Keratinocyte (primary cell): Measurements from ENCODE around the gene MEF2A.

Experiments used
- CTCF ChIP-seq, 3 experiments: IDR thresholded peaks in 1 of 3; conservative IDR thresholded peaks in 1 of 3; optimal IDR thresholded peaks in 1 of 3; 2 replicates in 2 of 3; 3 replicates in 1 of 3; pipeline versions ENCODE3 to v1.5.1; 2011; ENCODE audit warnings: low read length in 3 of 3, mild to moderate bottlenecking in 3 of 3, moderate library complexity in 2 of 3, control low read depth in 1 of 3, inconsistent platforms in 1 of 3; ENCODE audit not compliant: insufficient read depth in 2 of 3; ENCODE audit errors: extremely low read depth in 1 of 3
- EZH2 ChIP-seq: IDR thresholded peaks from one replicate; pipeline ENCODE4 v1.6.1; 2012; ENCODE audit warnings: inconsistent platforms, mild to moderate bottlenecking, low read length, moderate library complexity

DNA sequence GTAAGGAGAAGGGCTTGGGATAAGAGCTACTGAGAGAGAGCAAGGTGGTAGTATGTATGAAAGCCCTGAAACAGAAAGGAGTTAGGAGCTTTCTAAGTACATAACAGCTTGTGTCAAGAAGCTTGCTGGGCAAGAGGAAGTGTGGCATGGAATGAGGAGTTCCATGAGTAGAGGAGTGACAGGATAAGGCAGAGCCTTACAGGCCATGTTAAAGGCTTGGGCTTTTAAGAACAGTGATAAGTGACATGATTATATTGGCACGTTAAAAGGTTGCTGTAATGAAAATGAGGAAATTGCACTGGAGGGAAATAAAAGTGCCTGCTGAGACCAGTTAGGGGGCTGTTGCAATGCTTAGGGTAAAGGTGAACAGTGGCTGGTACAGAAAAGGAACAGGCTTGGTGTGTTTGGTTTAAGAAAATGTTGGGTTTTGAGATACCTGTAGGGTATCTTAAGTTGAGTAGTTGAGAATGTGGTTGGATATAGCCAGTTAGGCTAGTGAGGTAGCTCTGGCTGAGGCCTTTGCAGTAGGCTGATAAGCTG lies 49.0 kb downstream of the MEF2A start:
- no peak for TF ChIP-seq CTCF (optimal IDR thresholded peaks at IDR 0.05 in 1 of 3, IDR thresholded peaks at IDR 0.05 in 1 of 3, conservative IDR thresholded peaks at IDR 0.05 in 1 of 3; ENCODE audit: extremely low read depth in 1 of 3, insufficient read depth in 2 of 3, low read length in 3 of 3)
- TF ChIP-seq EZH2 = no peak
